GM21825 (cell line): ENCODE data around the gene NUP35.
"Not testable (repeated sequence)": the region's sequence is repeated elsewhere in the genome, so short reads cannot be mapped to it uniquely, and the experiment has no call there.

ENCODE experiments used
- ATAC-seq: cut with Tn5 transposase; IDR thresholded peaks from one replicate; pipeline ENCODE4 v1.9.1; 2021; ENCODE audit warnings: mild to moderate bottlenecking, moderate library complexity; ENCODE audit not compliant: unreplicated experiment

NUP35 gene

GRCh38 chr2:183134016-183134415 is 9.8 kb downstream of the NUP35 start:
- no peak for ATAC-seq

DNA sequence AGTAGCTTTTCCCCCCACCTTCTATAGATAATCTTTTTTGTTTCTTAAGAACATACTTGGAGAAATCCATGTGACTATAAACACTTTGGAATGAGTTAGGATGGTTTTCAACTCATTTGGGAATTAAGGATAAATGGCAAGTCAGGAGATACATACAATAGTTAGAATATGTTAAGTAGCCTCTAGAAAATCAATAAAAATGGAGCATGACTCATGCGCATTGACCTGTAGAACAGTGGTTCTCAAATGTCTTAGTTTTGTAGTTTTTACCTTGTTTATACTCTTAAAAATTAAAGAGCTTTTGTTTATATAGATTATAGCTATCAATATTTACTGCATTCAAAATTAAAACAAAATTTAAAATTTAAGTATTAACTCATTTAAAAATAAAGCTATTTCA is 24.7 kb downstream of the NUP35 start:
- ATAC-seq: no peak

DNA sequence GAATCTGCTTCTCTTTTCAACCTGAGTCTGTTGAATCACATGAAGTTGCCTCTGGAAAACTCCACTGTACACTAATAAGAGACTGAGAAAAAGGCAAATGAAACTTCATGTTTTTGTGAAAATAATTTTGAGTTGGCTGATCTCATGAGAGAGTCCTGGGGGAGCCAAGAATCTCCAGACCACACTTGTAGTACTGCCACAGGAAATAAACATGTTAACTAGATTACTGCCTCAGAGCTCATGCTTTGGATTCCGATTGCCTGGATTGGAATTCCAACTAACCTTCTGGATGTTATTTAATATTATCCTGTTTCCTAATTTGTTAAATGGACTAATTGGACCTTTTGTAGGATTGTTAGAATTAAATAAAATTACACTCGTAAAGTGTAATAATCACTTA is 25.2 kb downstream of the NUP35 start:
- ATAC-seq: no peak

DNA sequence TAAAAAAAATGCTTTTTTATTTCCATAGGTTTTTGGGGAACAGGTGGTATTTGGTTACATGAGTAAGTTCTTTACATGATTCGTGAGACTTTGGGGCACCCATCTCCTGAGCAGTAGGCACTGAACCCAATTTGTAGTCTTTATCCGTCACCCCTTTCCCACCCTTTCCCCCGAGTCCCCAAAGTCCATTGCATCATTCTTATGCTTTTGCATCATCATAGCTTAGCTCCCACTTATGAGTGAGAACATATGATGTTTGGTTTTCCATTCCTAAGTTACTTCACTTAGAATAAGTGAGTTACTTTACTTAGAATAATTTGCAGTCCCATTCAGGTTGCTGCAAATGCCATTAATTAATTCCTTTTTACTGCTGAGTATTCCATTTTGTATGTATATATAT is 28.0 kb downstream of the NUP35 start:
- ATAC-seq: not testable (repeated sequence)

DNA sequence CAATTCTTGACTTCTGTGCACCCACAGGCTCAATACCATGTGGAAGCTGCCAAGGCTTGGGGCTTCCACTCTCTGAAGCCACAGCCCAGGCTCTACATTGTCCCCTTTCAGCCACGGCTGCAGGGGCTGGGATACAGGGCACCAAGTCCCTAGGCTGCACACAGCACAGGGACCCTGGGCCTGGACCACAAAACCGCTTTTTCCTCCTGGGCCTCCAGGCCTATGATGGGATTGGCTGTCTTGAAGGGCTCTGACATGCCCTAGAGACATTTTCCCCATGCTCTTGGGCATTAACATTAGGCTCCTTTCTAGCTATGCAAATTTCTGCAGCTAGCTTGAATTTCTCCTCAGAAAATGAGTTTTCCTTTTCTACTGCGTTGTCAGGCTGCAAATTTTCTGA is 29.7 kb downstream of the NUP35 start:
- no peak for ATAC-seq

- not testable (repeated sequence) for ATAC-seq
Observed at GRCh38 chr2:183154772-183155171, 30.5 kb downstream of the NUP35 start.

DNA sequence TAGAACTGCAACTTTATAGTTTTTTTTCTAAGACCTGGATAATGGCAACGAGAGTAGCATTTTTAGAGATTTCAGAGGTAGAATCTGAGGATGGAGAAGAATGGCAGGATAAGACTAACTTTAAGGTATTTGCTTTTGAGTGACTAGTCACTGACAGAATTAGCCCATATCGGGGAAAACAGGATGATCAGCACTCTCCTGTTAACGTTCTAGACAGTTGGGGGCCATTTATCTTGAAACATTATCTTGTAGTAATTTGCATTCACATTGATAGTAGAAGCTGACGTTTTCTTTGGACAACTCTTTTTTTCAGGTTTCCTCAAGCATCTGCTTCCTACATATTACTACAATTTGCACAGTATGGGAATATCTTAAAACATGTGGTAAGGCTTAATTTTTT is 32.9 kb downstream of the NUP35 start:
- ATAC-seq: no peak

- ATAC-seq: no peak
Observed at GRCh38 chr2:183162362-183162761, 38.1 kb downstream of the NUP35 start.

GRCh38 chr2:183163821-183164649 is 39.8 kb downstream of the NUP35 start:
- ATAC-seq: no peak

GRCh38 chr2:183164650-183165015 is 40.4 kb downstream of the NUP35 start:
- ATAC-seq: no peak

GRCh38 chr2:183166210-183166609 is 42.0 kb downstream of the NUP35 start:
- no peak for ATAC-seq

GRCh38 chr2:183166976-183167375 is 42.7 kb downstream of the NUP35 start:
- ATAC-seq: not testable (repeated sequence)

DNA sequence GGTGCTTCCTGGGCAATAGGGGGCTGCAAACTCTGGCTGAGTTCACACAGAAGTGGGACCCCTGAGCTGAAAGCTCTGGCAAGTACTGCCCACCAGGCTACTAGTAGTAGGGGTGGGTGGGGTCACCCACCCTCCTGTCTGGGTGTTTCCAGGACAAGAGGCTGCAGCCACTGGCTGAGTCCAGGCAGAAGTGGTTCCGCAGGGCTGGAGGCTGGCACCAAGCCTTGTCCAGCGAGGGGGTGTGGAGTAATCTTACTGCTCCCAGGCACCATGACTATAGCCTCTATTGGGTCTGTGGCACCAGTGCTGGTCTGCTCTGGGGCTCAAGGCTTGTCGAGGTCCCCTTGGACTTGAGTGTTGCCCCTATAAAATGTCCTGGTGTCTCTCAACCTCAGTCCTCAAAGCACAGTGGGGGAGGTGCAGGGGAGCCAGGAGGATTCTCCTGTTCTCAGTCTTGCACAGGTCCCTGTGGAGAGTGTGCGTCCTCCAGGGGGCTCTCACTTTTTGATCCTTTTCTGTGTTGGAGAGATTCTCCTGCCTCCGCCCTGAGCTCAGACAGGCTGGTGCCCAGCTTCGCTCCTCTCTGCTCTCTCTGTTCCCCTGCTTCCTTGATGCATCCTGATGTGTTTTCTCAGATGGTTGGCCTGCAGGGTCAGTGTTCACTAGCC is 48.1 kb downstream of the NUP35 start:
- no peak for ATAC-seq

DNA sequence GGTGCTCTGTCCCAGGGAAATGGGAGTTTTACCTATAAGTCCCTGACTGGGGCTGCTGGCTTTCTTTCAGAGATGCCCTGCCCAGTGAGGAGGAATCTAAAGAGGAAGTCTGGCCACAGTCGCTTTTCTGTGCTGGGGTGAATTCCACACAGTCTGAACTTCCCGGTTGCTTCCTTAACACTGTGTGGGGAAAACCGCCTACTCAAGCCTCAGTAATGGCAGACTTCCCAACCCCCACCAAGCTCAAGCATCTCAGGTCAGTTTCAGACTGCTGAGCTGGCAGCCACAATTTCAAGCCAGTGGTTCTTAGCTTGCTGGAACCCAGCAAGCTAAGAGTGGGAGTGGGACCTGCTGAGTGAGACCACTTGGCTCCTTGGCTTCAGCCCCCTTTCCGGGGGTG is 54.9 kb downstream of the NUP35 start:
- ATAC-seq: no peak

DNA sequence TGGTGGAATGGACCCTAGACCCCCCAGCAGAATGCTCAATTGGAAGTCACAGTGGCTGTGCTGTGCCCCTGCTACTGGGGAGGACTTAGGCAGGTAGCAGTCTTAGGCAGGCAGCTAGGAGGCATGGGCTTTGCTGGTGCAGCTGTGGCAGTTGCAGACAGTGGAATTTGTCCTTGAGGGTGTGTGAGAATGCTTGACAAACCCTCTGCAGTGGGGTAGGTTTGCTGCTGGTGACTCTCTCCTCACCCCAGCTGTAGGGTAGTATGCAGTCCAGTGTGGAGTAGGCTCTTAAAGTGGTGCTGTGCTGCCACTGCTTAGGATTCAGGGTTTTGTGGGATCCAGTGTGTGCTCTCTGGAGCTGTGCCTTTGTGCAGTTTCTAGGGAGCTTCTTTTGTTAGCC is 61.3 kb downstream of the NUP35 start:
- ATAC-seq: no peak

- ATAC-seq: no peak
Observed at GRCh38 chr2:183186296-183186695, 62.1 kb downstream of the NUP35 start.

DNA sequence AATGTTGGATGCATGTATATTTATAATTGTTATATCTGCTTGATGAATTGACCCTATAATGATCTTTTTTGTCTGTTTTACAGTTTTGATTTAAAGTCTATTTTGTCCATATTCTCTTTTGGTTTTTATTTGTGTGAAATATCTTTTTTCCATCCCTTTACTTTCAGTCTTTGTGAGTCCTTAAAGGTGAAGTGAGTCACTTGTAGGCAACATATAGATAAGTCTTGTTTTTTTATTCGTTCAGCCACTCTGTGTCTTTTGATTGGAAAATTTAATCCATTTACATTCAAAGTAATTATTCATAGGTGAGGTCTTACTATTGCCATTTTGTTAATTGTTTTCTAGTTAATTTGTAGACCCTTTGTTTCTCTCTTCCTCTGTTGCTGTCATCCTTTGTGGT is 62.5 kb downstream of the NUP35 start:
- no peak for ATAC-seq

DNA sequence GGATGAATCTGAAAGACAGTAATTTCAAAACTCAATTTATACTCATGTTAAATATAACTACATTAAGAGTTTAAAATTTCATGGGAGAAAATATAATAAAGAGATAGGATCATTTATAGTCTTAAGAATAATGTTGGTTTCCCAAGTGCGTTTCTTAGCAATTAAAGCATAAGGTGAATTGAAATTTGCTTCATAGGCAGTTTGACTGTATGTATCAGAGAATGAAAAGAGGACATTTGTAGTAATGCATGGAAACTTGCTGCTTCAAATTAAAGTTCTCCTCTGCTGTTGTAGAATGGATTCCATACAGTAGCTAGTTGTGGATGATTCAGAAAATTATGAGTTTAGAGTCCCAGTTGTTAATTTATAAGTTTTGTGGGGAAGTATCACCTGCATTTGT is 68.1 kb downstream of the NUP35 start:
- no peak for ATAC-seq

- no peak for ATAC-seq
Observed at GRCh38 chr2:183193904-183194303, 69.7 kb downstream of the NUP35 start.

- ATAC-seq: no peak
Observed at GRCh38 chr2:183195397-183195796, 71.2 kb downstream of the NUP35 start.

DNA sequence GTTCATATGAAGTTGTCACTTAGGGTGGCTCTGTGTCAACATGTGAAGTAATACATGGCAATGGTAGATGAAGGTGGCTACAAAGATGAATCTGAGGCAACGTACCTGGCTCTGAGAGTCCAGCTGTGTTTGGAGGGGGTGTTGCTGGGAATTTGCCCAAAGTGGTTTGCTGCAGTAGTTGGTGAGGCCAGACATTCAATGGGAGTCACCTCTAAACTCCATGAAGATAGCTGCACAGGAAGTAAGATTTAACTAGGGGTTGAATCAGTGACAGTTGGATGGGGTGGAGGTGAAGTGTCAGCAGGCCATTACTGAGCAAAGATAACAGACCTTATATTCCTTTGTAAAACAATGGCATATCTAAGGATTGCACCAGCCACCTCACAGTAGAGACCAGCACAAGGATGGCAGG is 71.8 kb downstream of the NUP35 start:
- ATAC-seq: no peak

- ATAC-seq: no peak
Observed at GRCh38 chr2:183204397-183204796, 80.2 kb downstream of the NUP35 start.

GRCh38 chr2:183207110-183207509 is 82.9 kb downstream of the NUP35 start:
- no peak for ATAC-seq
